Mucosa of rectum (tissue), 2 donors: Measurements from ENCODE around the gene ZCWPW1.

Experiments used
- H3K27ac ChIP-seq, 2 donors: one replicate each; pipeline ENCODE4 v1.7.0; 2013; ENCODE audit warnings: inconsistent platforms in 2 of 2, low read depth in 2 of 2, low read length in 2 of 2
- H3K27me3 ChIP-seq, 2 donors: one replicate each; pipeline ENCODE4 v1.7.0; 2013; ENCODE audit warnings: low read length in 2 of 2; ENCODE audit not compliant: control insufficient read depth in 2 of 2, insufficient read depth in 2 of 2
- H3K36me3 ChIP-seq, 2 donors: one replicate each; pipeline ENCODE4 v1.7.0; 2013; ENCODE audit warnings: low read length in 2 of 2; ENCODE audit not compliant: control insufficient read depth in 2 of 2, insufficient read depth in 2 of 2
- H3K4me1 ChIP-seq, 2 donors: one replicate each; pipeline ENCODE4 v1.7.0; 2013; ENCODE audit warnings: low read length in 2 of 2, mild to moderate bottlenecking in 1 of 2; ENCODE audit not compliant: control insufficient read depth in 2 of 2, insufficient read depth in 2 of 2
- H3K4me3 ChIP-seq, 2 donors: one replicate each; pipeline ENCODE4 v1.7.0; 2013; ENCODE audit warnings: low read length in 2 of 2
- H3K9ac ChIP-seq, 2 donors: one replicate each; pipeline ENCODE4 v1.7.0; 2013; ENCODE audit warnings: low read length in 2 of 2, low read depth in 1 of 2, mild to moderate bottlenecking in 1 of 2
- H3K9me3 ChIP-seq, 2 donors: one replicate each; pipeline ENCODE4 v1.7.0; 2013; ENCODE audit warnings: low read length in 2 of 2; ENCODE audit not compliant: control insufficient read depth in 2 of 2
- donor health status: healthy.
- donor health status: Normal muscosa, but diverticular disease.

Gene ZCWPW1

DNA sequence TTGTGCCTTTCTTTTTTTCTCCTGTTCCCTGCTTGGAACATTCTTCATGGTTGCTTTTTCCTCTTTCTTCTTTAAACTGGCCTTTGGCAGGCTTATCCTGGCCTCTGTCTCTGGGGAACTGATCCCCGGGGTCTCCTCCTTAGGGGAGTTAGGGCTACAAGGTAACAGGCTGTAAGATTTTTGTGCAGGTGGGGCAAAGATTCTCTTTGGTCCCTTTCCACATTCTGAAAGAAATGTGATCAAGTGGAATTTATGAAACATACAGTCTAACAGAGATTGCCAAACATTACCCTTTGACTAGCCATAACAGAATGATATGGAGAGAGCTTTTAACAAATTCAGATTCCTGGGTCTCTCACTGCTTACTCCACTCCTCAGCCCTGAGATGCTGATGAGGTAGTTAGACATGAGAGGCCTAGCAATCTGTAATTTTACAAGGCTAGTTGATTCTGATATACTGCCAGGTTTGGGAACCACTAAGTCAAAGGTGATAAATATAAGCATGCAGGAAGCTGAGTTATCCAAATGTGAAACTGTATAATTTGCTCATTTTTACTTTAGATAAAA is 8.8 kb downstream of the ZCWPW1 start:
- H3K27ac ChIP-seq: no peak overlapping the region
- H3K9ac ChIP-seq: no peak overlapping the region
- no peaks in the 10 kb centered on the region for H3K9me3 ChIP-seq
- no peaks in the 10 kb centered on the region for H3K36me3 ChIP-seq
- no peaks in the 10 kb centered on the region for H3K4me1 ChIP-seq
- no peaks in the 10 kb centered on the region for H3K27me3 ChIP-seq
- H3K4me3 ChIP-seq: no peak overlapping the region

- Histone ChIP-seq H3K4me3 (no peak overlapping the region), H3K9ac (no peak overlapping the region), H3K4me1 (no peaks in the 10 kb centered on the region), H3K27me3 (no peaks in the 10 kb centered on the region), H3K27ac (no peak overlapping the region), H3K9me3 (no peaks in the 10 kb centered on the region), H3K36me3 (no peaks in the 10 kb centered on the region)
These were observed 9.4 kb downstream of the ZCWPW1 start for GRCh38 chr7:100418930-100419659.

DNA sequence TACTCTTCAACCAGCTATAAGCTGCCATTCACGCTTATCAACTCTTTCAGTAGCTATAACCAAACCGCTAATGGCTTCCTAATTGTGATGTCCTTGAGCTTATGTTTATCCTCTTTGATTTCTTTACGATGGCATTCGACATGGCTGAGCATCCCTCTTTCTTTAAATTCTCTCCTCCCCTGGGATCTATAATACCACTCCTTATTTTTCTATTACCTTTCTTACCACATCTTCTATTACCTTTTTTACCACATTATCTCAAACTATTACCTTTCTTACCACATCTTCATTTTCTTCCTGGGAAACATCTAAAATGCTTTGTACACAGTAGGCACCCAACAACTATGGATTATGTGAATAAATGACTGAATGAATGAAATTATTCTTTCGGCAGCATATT is 13.1 kb downstream of the ZCWPW1 start:
- no peak overlapping the region for H3K27ac ChIP-seq
- no peaks in the 10 kb centered on the region for H3K4me1 ChIP-seq
- no peaks in the 10 kb centered on the region for H3K27me3 ChIP-seq
- H3K9me3 ChIP-seq: no peaks in the 10 kb centered on the region
- H3K9ac ChIP-seq: no peak overlapping the region
- H3K4me3 ChIP-seq: no peak overlapping the region
- H3K36me3 ChIP-seq: no peaks in the 10 kb centered on the region

- Histone ChIP-seq H3K27me3 (no peaks in the 10 kb centered on the region), H3K36me3 (no peaks in the 10 kb centered on the region), H3K4me3 (no peak overlapping the region), H3K4me1 (no peaks in the 10 kb centered on the region), H3K9ac (no peak overlapping the region), H3K27ac (no peak overlapping the region), H3K9me3 (no peaks in the 10 kb centered on the region)
These were observed 14.6 kb downstream of the ZCWPW1 start for GRCh38 chr7:100413889-100414288.

DNA sequence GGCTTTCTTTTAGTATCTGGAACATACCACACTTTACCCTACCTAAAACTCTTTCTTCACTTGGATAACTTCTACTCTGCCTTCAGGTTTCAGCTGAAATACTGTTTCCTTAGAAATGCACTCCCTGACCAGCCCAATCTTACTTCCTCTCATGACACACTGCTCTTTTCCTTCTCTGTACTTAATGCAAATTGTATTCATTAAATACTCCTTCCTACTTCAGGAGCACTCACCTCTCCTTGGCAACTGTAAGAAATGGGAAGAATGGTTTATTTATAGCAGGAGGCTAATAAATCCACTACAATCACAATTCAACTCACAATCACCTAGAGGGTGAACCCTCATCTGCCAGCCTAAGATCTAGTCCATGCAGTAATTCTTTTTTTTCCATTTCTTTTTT is 15.2 kb downstream of the ZCWPW1 start:
- Histone ChIP-seq H3K9me3 (no peaks in the 10 kb centered on the region), H3K4me1 (no peaks in the 10 kb centered on the region), H3K36me3 (no peaks in the 10 kb centered on the region), H3K27me3 (no peaks in the 10 kb centered on the region), H3K4me3 (no peak overlapping the region), H3K9ac (no peak overlapping the region), H3K27ac (no peak overlapping the region)

- Histone ChIP-seq H3K4me3 (no peak overlapping the region), H3K4me1 (no peaks in the 10 kb centered on the region), H3K36me3 (no peaks in the 10 kb centered on the region), H3K27ac (no peak overlapping the region), H3K9me3 (no peaks in the 10 kb centered on the region), H3K27me3 (no peaks in the 10 kb centered on the region), H3K9ac (no peak overlapping the region)
These were observed 17.4 kb downstream of the ZCWPW1 start for GRCh38 chr7:100411101-100411500.

GRCh38 chr7:100407285-100408180 is 21.0 kb downstream of the ZCWPW1 start:
- H3K27ac ChIP-seq: no peak overlapping the region
- H3K4me1 ChIP-seq: no peaks in the 10 kb centered on the region
- H3K9ac ChIP-seq: no peak overlapping the region
- no peaks in the 10 kb centered on the region for H3K36me3 ChIP-seq
- no peak overlapping the region for H3K4me3 ChIP-seq
- no peaks in the 10 kb centered on the region for H3K9me3 ChIP-seq
- no peaks in the 10 kb centered on the region for H3K27me3 ChIP-seq

DNA sequence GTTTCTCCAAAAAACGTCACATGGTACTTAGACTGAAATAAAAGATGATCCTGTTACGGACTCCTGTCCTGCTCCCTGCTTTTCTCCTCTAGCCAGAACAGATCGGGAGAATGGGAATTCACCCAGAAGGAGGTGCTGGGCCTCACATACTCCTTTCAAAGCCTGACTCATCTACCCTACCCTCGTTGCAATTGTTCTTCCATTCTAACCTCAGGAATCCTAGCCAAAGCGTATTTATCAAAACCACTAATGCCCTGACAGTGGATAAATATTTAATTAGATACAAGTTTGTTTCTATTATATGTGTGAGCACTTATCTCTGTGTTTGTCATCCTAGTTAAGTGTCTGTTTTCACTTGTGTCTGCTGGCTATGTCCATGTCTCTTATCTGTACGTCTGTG is 21.7 kb downstream of the ZCWPW1 start:
- Histone ChIP-seq H3K9me3 (no peaks in the 10 kb centered on the region), H3K4me1 (no peaks in the 10 kb centered on the region), H3K9ac (no peak overlapping the region), H3K27me3 (no peaks in the 10 kb centered on the region), H3K4me3 (no peak overlapping the region), H3K27ac (no peak overlapping the region), H3K36me3 (no peaks in the 10 kb centered on the region)

- H3K36me3 ChIP-seq: no peaks in the 10 kb centered on the region
- no peak overlapping the region for H3K9ac ChIP-seq
- no peak overlapping the region for H3K4me3 ChIP-seq
- H3K4me1 ChIP-seq: no peaks in the 10 kb centered on the region
- H3K9me3 ChIP-seq: no peaks in the 10 kb centered on the region
- H3K27me3 ChIP-seq: no peaks in the 10 kb centered on the region
- no peak overlapping the region for H3K27ac ChIP-seq
These were observed 26.3 kb downstream of the ZCWPW1 start for GRCh38 chr7:100402241-100402640.

DNA sequence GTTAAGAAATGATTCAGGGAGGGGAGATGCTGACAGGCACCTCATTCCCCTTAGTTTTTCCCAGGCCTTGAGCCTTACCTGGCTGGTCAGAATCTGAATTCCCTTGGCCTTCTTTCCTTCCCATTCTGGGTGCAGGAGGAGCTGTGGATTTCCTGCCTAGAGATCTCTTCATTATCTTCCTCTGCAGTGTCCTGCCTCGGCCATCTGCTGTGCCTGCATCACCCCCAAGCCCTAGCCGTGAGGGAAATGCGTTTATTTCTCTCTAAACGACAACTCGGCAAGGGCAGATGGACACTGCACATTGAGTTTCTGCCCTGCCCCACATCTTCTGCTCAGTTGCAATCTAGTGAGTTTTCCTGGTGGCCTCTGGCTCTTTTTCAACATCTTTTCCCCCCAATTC is 26.7 kb downstream of the ZCWPW1 start:
- Histone ChIP-seq H3K27ac (no peak overlapping the region), H3K9ac (no peak overlapping the region), H3K27me3 (no peaks in the 10 kb centered on the region), H3K9me3 (no peaks in the 10 kb centered on the region), H3K4me3 (no peak overlapping the region), H3K4me1 (peaks cover 0 to 3% of the 10 kb centered on the region in 2 donors), H3K36me3 (no peaks in the 10 kb centered on the region)
